SU-DHL-6 (cell line): Measurements from ENCODE around the gene NLRP11.

Experiments used
- H2AFZ ChIP-seq: fragments of 200-600 bp; sonication (generic); 2 replicates; pipeline ENCODE4 v1.6.1; 2014; ENCODE audit warnings: low read depth, mild to moderate bottlenecking, moderate library complexity, mixed read lengths, antibody characterized with exemption, low read length; ENCODE audit not compliant: severe bottlenecking
- H3F3A ChIP-seq: fragments of 200-600 bp; shearing (Covaris generic); 2 replicates; pipeline ENCODE4 v1.6.0; 2016; ENCODE audit warnings: antibody characterized with exemption, mild to moderate bottlenecking; ENCODE audit not compliant: insufficient read depth
- H3K27ac ChIP-seq: fragments of 200-600 bp; sonication (generic); 2 replicates; pipeline ENCODE4 v1.5.1; 2016; ENCODE audit warnings: low read depth, mild to moderate bottlenecking, low read length, moderate library complexity, mixed read lengths
- H3K27me3 ChIP-seq: fragments of 200-600 bp; sonication (generic), shearing (Covaris generic); 2 replicates; pipeline ENCODE4 v1.6.0; 2014; ENCODE audit warnings: mild to moderate bottlenecking, low read length
- H3K36me3 ChIP-seq: fragments of 200-600 bp; sonication (generic); 2 replicates; pipeline ENCODE4 v1.6.1; 2014; ENCODE audit warnings: mild to moderate bottlenecking, low read length, mixed read lengths
- H3K4me2 ChIP-seq: fragments of 300-600, 200-600 bp; shearing (Covaris generic), sonication (generic); 2 replicates; pipeline ENCODE4 v1.6.0; 2014; ENCODE audit warnings: low read length, low read depth, mild to moderate bottlenecking; ENCODE audit not compliant: poor library complexity, severe bottlenecking
- H3K4me3 ChIP-seq: fragments of 200-600 bp; sonication (generic); 2 replicates; pipeline ENCODE4 v1.5.1; 2014; ENCODE audit warnings: antibody characterized with exemption, low read length, mild to moderate bottlenecking, mixed read lengths; ENCODE audit not compliant: insufficient read depth, poor library complexity, severe bottlenecking
- H3K79me2 ChIP-seq: fragments of 200-600 bp; sonication (generic); 2 replicates; pipeline ENCODE4 v1.6.1; 2014; ENCODE audit warnings: mild to moderate bottlenecking, low read length, moderate library complexity; ENCODE audit not compliant: insufficient read depth
- H3K9ac ChIP-seq: fragments of 200-600 bp; sonication (generic); 2 replicates; pipeline ENCODE4 v1.7.0; 2014; ENCODE audit warnings: mild to moderate bottlenecking, low read length
- H3K9me2 ChIP-seq: fragments of 200-600 bp; sonication (generic); replicated peaks from 2 replicates; pipeline ENCODE4 v1.6.1; 2014; ENCODE audit warnings: low read length; ENCODE audit not compliant: insufficient read depth
- H3K9me3 ChIP-seq: fragments of 200-600 bp; sonication (generic); 2 replicates; pipeline ENCODE4 v1.6.1; 2014; ENCODE audit warnings: low read length, mixed read lengths; ENCODE audit not compliant: insufficient read depth
- H4K20me1 ChIP-seq: fragments of 200-600 bp; sonication (generic); 2 replicates; pipeline ENCODE4 v1.6.1; 2014; ENCODE audit warnings: low read depth, mild to moderate bottlenecking, antibody characterized with exemption, low read length, moderate library complexity, mixed read lengths
- EZH2phosphoT487 ChIP-seq: fragments of 200-600 bp; sonication (generic), shearing (Covaris generic); conservative IDR thresholded peaks from 2 replicates; pipeline ENCODE4 v1.6.1; 2018; ENCODE audit warnings: mild to moderate bottlenecking, antibody characterized with exemption, low read length, moderate library complexity, mixed read lengths
- TF ChIP-seq, protein P1 (sequence below): fragments of 200-600 bp; sonication (generic); IDR thresholded peaks from one replicate; pipeline ENCODE4 v1.5.1; 2017; ENCODE audit warnings: antibody characterized with exemption, mild to moderate bottlenecking, low read length, moderate library complexity; ENCODE audit not compliant: insufficient read depth, poor library complexity, severe bottlenecking

The NLRP11 gene

DNA sequence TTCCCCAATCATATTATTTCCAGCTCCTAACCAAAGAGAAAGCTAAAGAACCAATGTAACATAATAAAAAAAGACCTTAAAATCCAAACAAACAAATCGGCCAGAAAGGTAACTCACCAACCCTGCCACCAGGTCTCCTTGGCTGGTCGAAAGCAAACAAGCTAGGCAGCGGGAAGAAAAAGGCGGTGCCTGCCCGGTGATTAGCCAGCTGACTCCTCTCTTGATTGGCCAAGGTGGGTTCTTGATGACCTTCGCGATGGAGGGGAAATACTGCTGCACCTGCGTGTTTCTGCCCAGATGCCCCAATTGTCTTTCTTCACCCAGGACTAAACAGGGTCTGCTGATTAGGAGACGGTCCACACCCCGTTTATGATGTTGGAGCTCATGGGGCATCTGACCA is at the start of gene NLRP11:
TSS of gene NLRP11 (minus strand) at position 154 of the 400 bp plus-strand sequence. CDS start 13,825 bp downstream, outside the sequence.
- H3F3A ChIP-seq, result peaks cover 42% of the 10 kb centered on the region
- H3K9ac ChIP-seq, result peak within 1 kb of the TSS; percentile 65
- peaks cover 30% of the 10 kb centered on the region for H3K79me2 ChIP-seq
- no peaks in the 10 kb centered on the region for H4K20me1 ChIP-seq
- H3K4me3 ChIP-seq, result peak within 1 kb of the TSS; percentile 66
- H3K9me2 ChIP-seq, result no peaks in the 10 kb centered on the region
- H2AFZ ChIP-seq, result peak within 1 kb of the TSS; percentile 29
- H3K9me3 ChIP-seq, result no peaks in the 10 kb centered on the region
- no peak for TF ChIP-seq EZH2phosphoT487
- TF ChIP-seq, protein P1, sequence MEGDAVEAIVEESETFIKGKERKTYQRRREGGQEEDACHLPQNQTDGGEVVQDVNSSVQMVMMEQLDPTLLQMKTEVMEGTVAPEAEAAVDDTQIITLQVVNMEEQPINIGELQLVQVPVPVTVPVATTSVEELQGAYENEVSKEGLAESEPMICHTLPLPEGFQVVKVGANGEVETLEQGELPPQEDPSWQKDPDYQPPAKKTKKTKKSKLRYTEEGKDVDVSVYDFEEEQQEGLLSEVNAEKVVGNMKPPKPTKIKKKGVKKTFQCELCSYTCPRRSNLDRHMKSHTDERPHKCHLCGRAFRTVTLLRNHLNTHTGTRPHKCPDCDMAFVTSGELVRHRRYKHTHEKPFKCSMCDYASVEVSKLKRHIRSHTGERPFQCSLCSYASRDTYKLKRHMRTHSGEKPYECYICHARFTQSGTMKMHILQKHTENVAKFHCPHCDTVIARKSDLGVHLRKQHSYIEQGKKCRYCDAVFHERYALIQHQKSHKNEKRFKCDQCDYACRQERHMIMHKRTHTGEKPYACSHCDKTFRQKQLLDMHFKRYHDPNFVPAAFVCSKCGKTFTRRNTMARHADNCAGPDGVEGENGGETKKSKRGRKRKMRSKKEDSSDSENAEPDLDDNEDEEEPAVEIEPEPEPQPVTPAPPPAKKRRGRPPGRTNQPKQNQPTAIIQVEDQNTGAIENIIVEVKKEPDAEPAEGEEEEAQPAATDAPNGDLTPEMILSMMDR, result no peak
- peak within 1 kb of the TSS; percentile 71 for H3K4me2 ChIP-seq
- peak within 1 kb of the TSS; percentile 84 for H3K27ac ChIP-seq
- peaks cover 9% of the 10 kb centered on the region for H3K36me3 ChIP-seq
- H3K27me3 ChIP-seq, result no peaks in the 10 kb centered on the region

GRCh38 chr19:55877211-55877610 is 45.4 kb upstream of the NLRP11 start:
- Histone ChIP-seq H3K9me3 (peaks cover 6% of the 10 kb centered on the region), H3K36me3 (peaks cover 19% of the 10 kb centered on the region), H3K27ac (no peak overlapping the region), H4K20me1 (no peaks in the 10 kb centered on the region), H3K79me2 (no peaks in the 10 kb centered on the region), H3F3A (no peaks in the 10 kb centered on the region), H3K9ac (no peak overlapping the region), H3K4me3 (no peak overlapping the region), H3K4me2 (no peak overlapping the region), H3K9me2 (no peaks in the 10 kb centered on the region), H3K27me3 (no peaks in the 10 kb centered on the region), H2AFZ (no peak overlapping the region)
- no peak for TF ChIP-seq EZH2phosphoT487
- TF ChIP-seq, protein P1, result no peak

DNA sequence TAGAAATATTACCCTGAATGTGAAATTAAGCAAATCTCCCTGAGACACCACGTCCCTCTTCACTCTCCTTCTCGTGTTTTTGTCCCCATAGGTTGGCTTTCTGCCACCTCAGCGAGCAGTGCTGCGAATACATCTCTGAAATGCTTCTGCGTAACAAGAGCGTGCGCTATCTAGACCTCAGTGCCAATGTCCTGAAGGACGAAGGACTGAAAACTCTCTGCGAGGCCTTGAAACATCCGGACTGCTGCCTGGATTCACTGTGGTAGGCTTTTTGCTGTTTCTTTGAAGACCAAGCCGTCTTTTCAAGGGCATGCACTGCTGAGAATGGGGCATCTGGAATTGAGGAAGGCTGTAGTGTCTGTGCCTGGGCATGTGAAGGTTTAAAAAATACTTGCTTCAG is 38.9 kb upstream of the NLRP11 start:
- Histone ChIP-seq H3K79me2 (no peaks in the 10 kb centered on the region), H2AFZ (no peak overlapping the region), H3K4me3 (no peak overlapping the region), H3K27ac (no peak overlapping the region), H4K20me1 (no peaks in the 10 kb centered on the region), H3K27me3 (0 out of 2 replicates have a peak, but pooled peaks cover 2% of the 10 kb centered on the region), H3K9me3 (peaks cover 6% of the 10 kb centered on the region), H3K36me3 (peaks cover 22% of the 10 kb centered on the region), H3K9ac (no peak overlapping the region), H3F3A (no peaks in the 10 kb centered on the region), H3K9me2 (no peaks in the 10 kb centered on the region), H3K4me2 (no peak overlapping the region)
- TF ChIP-seq EZH2phosphoT487, result no peak
- TF ChIP-seq, protein P1, result no peak
